Stomach (tissue), 4 donors: ENCODE measurements around the gene PABPN1.

Source experiments
- CTCF ChIP-seq, 7 experiments: fragments of 450-650 bp in 4 of 7; fragments of 200-600 bp in 3 of 7; sonication (generic) in 3 of 7; IDR thresholded peaks; one replicate each; pipeline ENCODE4 v1.5.1; 2016 to 2019; ENCODE audit warnings: antibody characterized with exemption in 7 of 7, control low read depth in 2 of 7, mild to moderate bottlenecking in 1 of 7
- EP300 ChIP-seq: sonication (generic); formaldehyde crosslinking; IDR thresholded peaks from one replicate; pipeline ENCODE4 v1.6.1; 2017; ENCODE audit warnings: antibody characterized with exemption
- POLR2AphosphoS5 ChIP-seq, 3 donors: sonication (generic); formaldehyde crosslinking; IDR thresholded peaks; one replicate each; pipeline ENCODE4 v1.6.1; 2016; ENCODE audit warnings: antibody characterized with exemption in 3 of 3

- no peak for TF ChIP-seq CTCF (IDR thresholded peaks at IDR 0.05)
- TF ChIP-seq POLR2AphosphoS5 (IDR thresholded peaks at IDR 0.05) = no peak
- no peak for TF ChIP-seq EP300
Measured at GRCh38 chr14:23316300-23316699, 5.0 kb upstream of the PABPN1 start.
